HCT116 (cell line): ENCODE results near the gene DENR. TPM values are rescaled to one million over a fixed set of nuclear protein-coding genes. Genes with fewer than 3 reads are reported as not detected.

Source experiments
- ATAC-seq: fragments of 200-7000 bp; cut with Tn5 transposase; 2 replicates; pipeline ENCODE4 v1.9.1; 2020; ENCODE audit warnings: mild to moderate bottlenecking, moderate library complexity
- Bru-seq: library from RNA; stranded (reverse); fragments of 400-500 nt; gene quantifications from one replicate; lab custom pipeline; 2021; lab: Mats Ljungman, UMichigan
- BruChase-seq, 2 experiments: library from RNA; stranded (reverse); fragments of 400-500 nt; gene quantifications; one replicate each; lab custom pipeline; 2021; lab: Mats Ljungman, UMichigan
- BruUV-seq: library from RNA; stranded (reverse); fragments of 400-500 nt; replicated peaks from 2 replicates; lab custom pipeline; 2021; lab: Mats Ljungman, UMichigan
- CTCF ChIA-PET: fragments of 300-600 bp; sonication (Branson Sonifier 250); formaldehyde crosslinking; loops from one replicate; lab custom pipeline; 2021; ENCODE audit warnings: antibody characterized with exemption; lab: Charles Lee
- POLR2A ChIA-PET: fragments of 300-600, 350-600 bp; sonication (Branson Sonifier 250); formaldehyde crosslinking; loops from one replicate; lab custom pipeline; 2021; ENCODE audit warnings: antibody characterized with exemption; lab: Charles Lee
- RAD21 ChIA-PET, 2 experiments: fragments of 300-600 bp; sonication (Branson Sonifier 250); formaldehyde crosslinking; loops; one replicate each; lab custom pipeline; 2023; ENCODE audit warnings: low total read pairs in 2 of 2; ENCODE audit not compliant: uncharacterized antibody in 2 of 2, unreplicated experiment in 2 of 2, low non-redundant PET in 1 of 2; lab: Charles Lee
- DNase-seq: peaks from one replicate; pipeline ENCODE4 v3.0.0-alpha.2; 2010; ENCODE audit warnings: low read depth, low spot score
- H2AFZ ChIP-seq: fragments of 200-600 bp; shearing (Covaris generic), sonication (generic); 2 replicates; pipeline ENCODE4 v1.6.1; 2017; ENCODE audit warnings: low read depth, mixed run types, mixed read lengths, antibody characterized with exemption, low read length; ENCODE audit not compliant: poor library complexity, severe bottlenecking
- H3K27ac ChIP-seq: 2 replicates; pipeline ENCODE4 v1.5.1; 2012; ENCODE audit warnings: low read depth, low read length
- H3K27me3 ChIP-seq: fragments of 200-600 bp; sonication (generic); 2 replicates; pipeline ENCODE4 v1.6.1; 2016; ENCODE audit warnings: mixed run types, low read length, mixed read lengths; ENCODE audit not compliant: insufficient read depth
- H3K36me3 ChIP-seq, 2 experiments: fragments of 200-500 bp in 1 of 2; fragments of 200-600 bp in 1 of 2; sonication (Bioruptor generic) in 1 of 2; sonication (generic) in 1 of 2; 2 replicates each; pipeline versions ENCODE4 v1.5.1 to v1.6.1; 2014 to 2016; ENCODE audit warnings: low read length in 2 of 2, inconsistent platforms in 1 of 2, mixed read lengths in 1 of 2, mixed run types in 1 of 2; ENCODE audit not compliant: insufficient read depth in 2 of 2, control insufficient read depth in 1 of 2
- H3K4me1 ChIP-seq, 2 experiments: fragments of 200-600 bp in 1 of 2; sonication (generic) in 1 of 2; 2 replicates each; pipeline versions ENCODE4 v1.5.1 to v1.6.1; 2012 to 2017; ENCODE audit warnings: low read length in 2 of 2, inconsistent platforms in 1 of 2, mild to moderate bottlenecking in 1 of 2, mixed read lengths in 1 of 2, mixed run types in 1 of 2, moderate library complexity in 1 of 2; ENCODE audit not compliant: insufficient read depth in 2 of 2, control insufficient read depth in 1 of 2
- H3K4me2 ChIP-seq: fragments of 200-600 bp; sonication (generic); 2 replicates; pipeline ENCODE4 v1.6.1; 2017; ENCODE audit warnings: mixed run types, low read length, mixed read lengths
- H3K4me3 ChIP-seq, 2 experiments: fragments of 200-600 bp in 1 of 2; sonication (generic) in 1 of 2; replicated peaks in 1 of 2; 2 replicates each; pipeline ENCODE4 v1.5.1; 2011 to 2016; ENCODE audit warnings: low read length in 2 of 2, control low read depth in 1 of 2, low read depth in 1 of 2, mild to moderate bottlenecking in 1 of 2, mixed read lengths in 1 of 2, mixed run types in 1 of 2
- H3K79me2 ChIP-seq: fragments of 200-600 bp; sonication (generic); 2 replicates; pipeline ENCODE4 v1.6.1; 2017; ENCODE audit warnings: mild to moderate bottlenecking, mixed run types, low read length, moderate library complexity, mixed read lengths; ENCODE audit not compliant: insufficient read depth
- H3K9ac ChIP-seq: fragments of 200-600 bp; sonication (generic); 2 replicates; pipeline ENCODE4 v1.6.1; 2016; ENCODE audit warnings: low read length, mixed read lengths
- H3K9me2 ChIP-seq: fragments of 200-600 bp; sonication (generic), shearing (Covaris generic); 2 replicates; pipeline ENCODE4 v1.6.1; 2017; ENCODE audit warnings: mixed run types, mild to moderate bottlenecking, moderate library complexity; ENCODE audit not compliant: insufficient read depth
- H3K9me3 ChIP-seq, 2 experiments: fragments of 200-500 bp in 1 of 2; fragments of 200-600 bp in 1 of 2; sonication (Bioruptor generic) in 1 of 2; sonication (generic) in 1 of 2; 2 replicates each; pipeline ENCODE4 v1.6.1; 2014 to 2017; ENCODE audit warnings: low read length in 2 of 2, mixed read lengths in 2 of 2, inconsistent platforms in 1 of 2, low read depth in 1 of 2, mild to moderate bottlenecking in 1 of 2, mixed run types in 1 of 2, moderate library complexity in 1 of 2; ENCODE audit not compliant: control insufficient read depth in 1 of 2, insufficient read depth in 1 of 2
- H4K20me1 ChIP-seq: fragments of 200-600 bp; sonication (generic), shearing (Covaris generic); 2 replicates; pipeline ENCODE4 v1.6.1; 2017; ENCODE audit warnings: mixed run types, mild to moderate bottlenecking, moderate library complexity; ENCODE audit not compliant: insufficient read depth
- ATF3 ChIP-seq: IDR thresholded peaks from 2 replicates; pipeline ENCODE4 v1.6.1; 2012
- CBX3 ChIP-seq: IDR thresholded peaks from 2 replicates; pipeline ENCODE4 v1.6.1; 2012; ENCODE audit warnings: low read depth
- EGR1 ChIP-seq: IDR thresholded peaks from 2 replicates; pipeline ENCODE4 v1.6.1; 2012; ENCODE audit warnings: low read depth
- EZH2 ChIP-seq: fragments of 200-600 bp; sonication (generic); IDR thresholded peaks from 2 replicates; pipeline ENCODE4 v1.6.1; 2017; ENCODE audit warnings: antibody characterized with exemption, mixed run types
- EZH2phosphoT487 ChIP-seq: fragments of 200-600 bp; IDR thresholded peaks from 2 replicates; pipeline ENCODE4 v1.6.1; 2018; ENCODE audit warnings: antibody characterized with exemption, borderline replicate concordance
- MAX ChIP-seq: IDR thresholded peaks from 2 replicates; pipeline ENCODE4 v1.6.1; 2012
- POLR2A ChIP-seq: IDR thresholded peaks from 2 replicates; pipeline ENCODE4 v1.7.0; 2011; ENCODE audit warnings: borderline replicate concordance; ENCODE audit not compliant: insufficient read depth, insufficient read length; ENCODE audit errors: extremely low read depth
- POLR2AphosphoS5 ChIP-seq: IDR thresholded peaks from 2 replicates; pipeline ENCODE4 v1.6.1; 2011; ENCODE audit warnings: mild to moderate bottlenecking, low read depth, low read length, moderate library complexity
- RAD21 ChIP-seq: IDR thresholded peaks from 2 replicates; pipeline ENCODE4 v1.6.1; 2012; ENCODE audit warnings: low read depth, mild to moderate bottlenecking
- REST ChIP-seq: IDR thresholded peaks from 2 replicates; pipeline ENCODE4 v1.6.1; 2012; ENCODE audit warnings: low read depth
- SIN3A ChIP-seq: IDR thresholded peaks from 2 replicates; pipeline ENCODE4 v1.6.1; 2012; ENCODE audit warnings: low read depth
- SRF ChIP-seq: IDR thresholded peaks from 2 replicates; pipeline ENCODE4 v1.6.1; 2012; ENCODE audit warnings: low read depth
- YY1 ChIP-seq: IDR thresholded peaks from 2 replicates; pipeline ENCODE4 v1.6.1; 2011; ENCODE audit warnings: low read length, low read depth, moderate library complexity, mild to moderate bottlenecking; ENCODE audit not compliant: insufficient replicate concordance; ENCODE audit errors: extremely low read depth
- ZNF274 ChIP-seq: fragments of 200-500 bp; sonication (Bioruptor generic); IDR thresholded peaks from 2 replicates; pipeline ENCODE4 v1.6.1; 2014; ENCODE audit warnings: mild to moderate bottlenecking, low read depth, low read length, inconsistent platforms
- intact Hi-C: fragments of 100-400 bp; cut with micrococcal nuclease; formaldehyde crosslinking; loops from 2 replicates; pipeline ENCODE4 v1.10.0; 2022
- long read RNA-seq: library from polyadenylated mRNA; unstranded; transcript quantifications from one replicate; pipeline ENCODE4 v2.0.0, GENCODE V29; 2021; ENCODE audit not compliant: unreplicated experiment
- polyA plus RNA-seq: library from polyadenylated mRNA; unstranded; fragments of >200 nt; gene quantifications from 2 replicates; pipeline ENCODE4 v1.2.1, GENCODE V29; 2012; ENCODE audit warnings: missing spikeins
- total RNA-seq: library from RNA; stranded (reverse); gene quantifications from one replicate; pipeline ENCODE4 v1.2.1, GENCODE V29; 2021; ENCODE audit not compliant: unreplicated experiment
- TF ChIP-seq, protein P1 (sequence below): IDR thresholded peaks from 2 replicates; pipeline ENCODE4 v1.6.1; 2011; ENCODE audit warnings: mild to moderate bottlenecking, low read length, moderate library complexity; ENCODE audit not compliant: insufficient replicate concordance; ENCODE audit errors: extremely low read depth

Gene DENR, protein sequence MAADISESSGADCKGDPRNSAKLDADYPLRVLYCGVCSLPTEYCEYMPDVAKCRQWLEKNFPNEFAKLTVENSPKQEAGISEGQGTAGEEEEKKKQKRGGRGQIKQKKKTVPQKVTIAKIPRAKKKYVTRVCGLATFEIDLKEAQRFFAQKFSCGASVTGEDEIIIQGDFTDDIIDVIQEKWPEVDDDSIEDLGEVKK
- total RNA-seq = 59.1 TPM
- polyA plus RNA-seq = 15.0 and 20.7 TPM in 2 replicates
- Bru-seq, nascent RNA = percentile 95 among the genes with signal in this experiment
- BruChase-seq, experiment 1, labeled RNA remaining after a 6-hour chase = percentile 97 among the genes with signal in this experiment
- BruChase-seq, experiment 2, labeled RNA remaining after a 2-hour chase = percentile 97 among the genes with signal in this experiment
- long read RNA-seq, transcript DENR-203 (2 exons, 699 nt) = major isoform, 6 of 24 reads
- long read RNA-seq, partial matches to known transcripts = 5 of 24 reads
- long read RNA-seq, other reads (novel, unspliced or antisense) = 13 of 24 reads

DNA sequence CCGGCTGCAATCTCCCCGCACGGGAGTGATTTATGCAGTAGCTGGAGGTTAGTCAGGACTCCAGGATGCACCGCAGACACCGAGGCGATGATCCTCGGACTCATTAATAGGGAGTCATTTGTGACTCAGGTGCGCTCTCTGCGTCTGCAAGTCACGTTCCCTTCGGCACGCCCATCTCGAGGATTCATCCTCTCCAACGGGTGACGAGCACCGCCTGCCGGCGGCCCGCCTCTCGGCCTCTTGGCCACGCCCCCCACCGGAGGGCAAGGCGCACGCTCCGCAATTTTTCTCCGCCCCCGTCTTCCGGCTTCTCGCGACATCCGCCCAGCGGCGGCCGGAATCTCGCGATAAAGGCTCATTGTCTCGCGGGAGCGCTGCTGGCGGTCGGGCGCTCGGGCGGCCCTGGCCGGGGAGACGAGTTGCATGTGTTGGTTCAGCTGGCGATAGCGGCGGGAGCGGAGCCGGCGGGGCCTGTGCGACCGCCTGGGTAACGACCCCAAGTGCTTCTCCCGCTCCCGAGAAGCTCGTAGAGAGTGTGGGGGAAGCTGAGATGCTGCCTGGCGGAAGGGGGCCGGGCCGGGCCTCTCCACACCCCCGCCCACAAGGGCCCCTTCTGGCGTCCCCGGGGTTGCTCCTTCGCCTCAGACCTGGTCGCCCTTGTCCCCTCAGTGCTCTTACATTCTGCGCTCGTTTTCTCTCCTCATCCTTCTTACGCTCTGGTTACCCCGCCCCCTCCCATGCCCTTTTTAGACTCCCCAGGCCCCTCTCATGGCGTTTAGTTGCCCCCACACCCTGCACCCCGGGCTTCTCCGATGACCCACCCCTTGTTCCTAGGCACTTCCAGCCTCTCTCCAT is at the start of gene DENR:
Gene DENR (plus strand): TSS at position 361 of the 855 bp plus-strand sequence. CDS start 878 bp downstream, outside the sequence.
- Histone ChIP-seq H2AFZ (no peak within 1 kb of the TSS), H3K36me3 (peaks cover 24 to 33% of the 10 kb centered on the region in 2 experiments), H3K4me2 (peak within 1 kb of the TSS; percentile 80), H3K9ac (peak within 1 kb of the TSS; percentile 86), H3K9me2 (no peaks in the 10 kb centered on the region), H3K4me3 (peak within 1 kb of the TSS; percentile 90 to 99), H4K20me1 (no peaks in the 10 kb centered on the region), H3K27ac (peak within 1 kb of the TSS; percentile 77), H3K27me3 (no peaks in the 10 kb centered on the region), H3K4me1 (peaks cover 5 to 14% of the 10 kb centered on the region in 2 experiments; a peak in 3 of 4 replicates), H3K79me2 (peaks cover 47% of the 10 kb centered on the region), H3K9me3 (no peaks in the 10 kb centered on the region)
- RAD21 ChIA-PET = interaction anchor here (1.0 to 1.4 kb wide), 2 partner anchors 115 kb away, joined by 3 to 6 read pairs; no protein-coding TSS in a partner anchor
- no TSS peak for BruUV-seq
- peak; percentile 96 for DNase-seq
- intact Hi-C loops = loop anchor here (1.0 to 2.0 kb wide), 3 partner anchors 114 to 416 kb away; partner anchors contain the start of gene KNTC1
- ATAC-seq = peak; percentile 89
- CTCF ChIA-PET = interaction anchor here (1.4 kb wide), 1 partner anchor 111 kb away, joined by 3 read pairs; no protein-coding TSS in a partner anchor
- POLR2A ChIA-PET = interaction anchor here (1.0 kb wide), 2 partner anchors 226 to 252 kb away, joined by 3 to 4 read pairs; partner anchors contain the start of genes KNTC1, RSRC2 and ZCCHC8
- TF ChIP-seq SIN3A = peak; percentile 97
- TF ChIP-seq, protein P1, sequence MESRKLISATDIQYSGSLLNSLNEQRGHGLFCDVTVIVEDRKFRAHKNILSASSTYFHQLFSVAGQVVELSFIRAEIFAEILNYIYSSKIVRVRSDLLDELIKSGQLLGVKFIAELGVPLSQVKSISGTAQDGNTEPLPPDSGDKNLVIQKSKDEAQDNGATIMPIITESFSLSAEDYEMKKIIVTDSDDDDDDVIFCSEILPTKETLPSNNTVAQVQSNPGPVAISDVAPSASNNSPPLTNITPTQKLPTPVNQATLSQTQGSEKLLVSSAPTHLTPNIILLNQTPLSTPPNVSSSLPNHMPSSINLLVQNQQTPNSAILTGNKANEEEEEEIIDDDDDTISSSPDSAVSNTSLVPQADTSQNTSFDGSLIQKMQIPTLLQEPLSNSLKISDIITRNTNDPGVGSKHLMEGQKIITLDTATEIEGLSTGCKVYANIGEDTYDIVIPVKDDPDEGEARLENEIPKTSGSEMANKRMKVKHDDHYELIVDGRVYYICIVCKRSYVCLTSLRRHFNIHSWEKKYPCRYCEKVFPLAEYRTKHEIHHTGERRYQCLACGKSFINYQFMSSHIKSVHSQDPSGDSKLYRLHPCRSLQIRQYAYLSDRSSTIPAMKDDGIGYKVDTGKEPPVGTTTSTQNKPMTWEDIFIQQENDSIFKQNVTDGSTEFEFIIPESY = peak; percentile 100
- no peak for TF ChIP-seq REST
- TF ChIP-seq YY1 = peak; percentile 78
- TF ChIP-seq ATF3 = no peak
- TF ChIP-seq CBX3 = peak; percentile 81; the same call in 1 of the 2 replicates
- peak; percentile 96 for TF ChIP-seq POLR2AphosphoS5
- TF ChIP-seq EGR1 = peak; percentile 99
- no peak for TF ChIP-seq ZNF274
- peak; percentile 83 for TF ChIP-seq MAX
- TF ChIP-seq EZH2 = no peak
- TF ChIP-seq EZH2phosphoT487 = no peak
- no peak for TF ChIP-seq SRF
- TF ChIP-seq RAD21 = peak; percentile 99
- peak; percentile 85 for TF ChIP-seq POLR2A
